ENCODE data around the gene SLC38A4.
A peak's percentile ranks its signal among the peaks of the same experiment; 100 is the strongest.

The SLC38A4 gene

DNA sequence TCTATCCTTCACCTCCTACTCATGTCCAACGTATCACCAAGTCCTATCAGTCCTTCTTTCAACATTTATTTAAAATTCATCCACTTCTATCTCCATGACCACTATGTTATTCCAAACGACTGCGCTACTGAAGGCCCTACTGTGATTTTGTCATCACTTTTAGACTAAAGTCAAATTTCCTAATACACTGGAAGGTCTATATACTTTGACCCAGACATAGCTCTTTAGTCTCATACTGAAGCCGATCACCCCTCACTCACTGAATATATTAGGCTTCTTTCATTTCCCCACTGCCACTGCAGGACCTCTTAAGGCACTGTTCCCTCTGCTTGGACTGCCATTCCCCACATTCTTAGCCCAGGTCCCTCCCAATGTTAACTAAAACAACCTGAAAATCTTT, 25.6 kb downstream of the SLC38A4 start:
- FAIRE-seq (no peak), DNase-seq (ENCODE audit: insufficient read length, low spot score) (no peak)
- TF ChIP-seq SPI1 (IDR thresholded peaks at IDR 0.05; ENCODE audit: low read depth, low read length) (no peak), POU2F2 (IDR thresholded peaks at IDR 0.05; ENCODE audit: low read depth, low read length) (no peak), POLR2A (IDR thresholded peaks at IDR 0.05; ENCODE audit: low read depth, low read length) (no peak), PAX5 (IDR thresholded peaks at IDR 0.05; ENCODE audit: insufficient read depth, low read length, severe bottlenecking) (no peak), POLR2AphosphoS5 (IDR thresholded peaks at IDR 0.05; ENCODE audit: low read depth, low read length) (no peak)

DNA sequence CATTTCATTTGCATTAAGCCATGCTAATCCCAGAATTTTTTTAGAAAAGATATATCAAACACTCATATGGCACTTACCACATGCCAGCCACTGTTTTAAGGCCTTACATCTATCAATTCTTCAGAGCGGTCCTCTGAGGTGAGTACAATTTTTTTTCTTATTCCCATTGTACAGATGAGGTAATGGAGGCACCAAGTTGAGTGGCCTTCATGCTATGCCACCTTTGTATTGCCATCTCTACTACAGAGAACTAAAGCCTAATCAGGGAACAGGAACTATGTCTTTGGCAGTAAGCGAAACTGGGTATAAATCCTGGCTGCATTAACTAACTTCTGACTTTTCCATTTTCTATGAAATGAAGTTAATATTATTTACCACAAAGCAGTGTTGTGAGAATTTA, 27.1 kb downstream of the SLC38A4 start:
- FAIRE-seq (no peak), DNase-seq (ENCODE audit: insufficient read length, low spot score) (no peak)
- TF ChIP-seq TAF1 (IDR thresholded peaks at IDR 0.05; ENCODE audit: low read depth, low read length), result no peak
- TF ChIP-seq POLR2AphosphoS5 (IDR thresholded peaks at IDR 0.05; ENCODE audit: low read depth, low read length), result no peak
- no peak for TF ChIP-seq POU2F2 (IDR thresholded peaks at IDR 0.05; ENCODE audit: low read depth, low read length)
- TF ChIP-seq SPI1 (IDR thresholded peaks at IDR 0.05; ENCODE audit: low read depth, low read length), result no peak
- TF ChIP-seq PAX5 (IDR thresholded peaks at IDR 0.05; ENCODE audit: insufficient read depth, low read length, severe bottlenecking), result no peak
- TF ChIP-seq POLR2A (IDR thresholded peaks at IDR 0.05; ENCODE audit: low read depth, low read length), result no peak

DNA sequence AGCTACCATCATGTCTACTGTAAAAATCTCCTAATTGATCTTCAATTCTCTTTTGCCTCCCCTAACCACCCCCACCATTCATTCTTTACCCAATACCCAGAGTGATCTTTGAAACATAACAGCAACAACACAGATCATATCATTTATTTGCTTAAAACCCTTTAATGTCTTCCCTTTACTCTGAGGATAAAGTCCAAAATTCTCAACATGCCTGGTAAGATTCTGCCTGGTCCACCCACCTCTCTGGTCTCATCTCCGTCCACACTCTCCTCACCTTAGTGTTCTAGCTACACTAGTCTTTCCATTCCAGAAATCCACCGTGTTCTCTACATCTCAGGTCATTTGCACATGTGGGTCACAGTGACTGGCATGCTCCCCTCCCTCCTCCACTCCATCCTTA, 27.7 kb downstream of the SLC38A4 start:
- no peak for FAIRE-seq
- no peak for DNase-seq (ENCODE audit: insufficient read length, low spot score)
- TF ChIP-seq POU2F2 (IDR thresholded peaks at IDR 0.05; ENCODE audit: low read depth, low read length) (no peak), POLR2A (IDR thresholded peaks at IDR 0.05; ENCODE audit: low read depth, low read length) (no peak), SPI1 (IDR thresholded peaks at IDR 0.05; ENCODE audit: low read depth, low read length) (no peak), TAF1 (IDR thresholded peaks at IDR 0.05; ENCODE audit: low read depth, low read length) (no peak), PAX5 (IDR thresholded peaks at IDR 0.05; ENCODE audit: insufficient read depth, low read length, severe bottlenecking) (no peak), POLR2AphosphoS5 (IDR thresholded peaks at IDR 0.05; ENCODE audit: low read depth, low read length) (no peak)

DNA sequence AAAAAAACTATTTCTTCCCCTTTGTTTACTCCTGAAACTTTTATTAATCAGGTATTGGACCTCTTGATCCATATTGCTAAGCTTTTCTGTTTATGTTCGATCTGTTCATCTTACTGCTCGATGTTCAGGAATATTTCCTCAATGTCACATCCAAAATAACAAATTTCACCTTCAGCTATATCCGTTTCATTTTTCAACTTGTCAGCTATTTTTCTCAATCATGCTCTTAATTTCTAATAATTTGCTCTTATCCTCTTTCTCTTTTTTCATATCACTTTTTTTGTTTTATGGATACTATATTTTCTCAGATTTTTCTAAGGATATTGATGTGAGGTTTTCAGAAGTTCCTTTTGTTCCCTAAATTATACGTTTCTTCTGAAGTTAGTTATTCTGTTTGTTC, 29.8 kb downstream of the SLC38A4 start:
- TF ChIP-seq PAX5 (IDR thresholded peaks at IDR 0.05; ENCODE audit: insufficient read depth, low read length, severe bottlenecking), result no peak
- no peak for TF ChIP-seq POU2F2 (IDR thresholded peaks at IDR 0.05; ENCODE audit: low read depth, low read length)
- no peak for TF ChIP-seq POLR2A (IDR thresholded peaks at IDR 0.05; ENCODE audit: low read depth, low read length)
- TF ChIP-seq TAF1 (IDR thresholded peaks at IDR 0.05; ENCODE audit: low read depth, low read length), result no peak
- no peak for TF ChIP-seq POLR2AphosphoS5 (IDR thresholded peaks at IDR 0.05; ENCODE audit: low read depth, low read length)
- TF ChIP-seq SPI1 (IDR thresholded peaks at IDR 0.05; ENCODE audit: low read depth, low read length), result no peak
- FAIRE-seq, result no peak

DNA sequence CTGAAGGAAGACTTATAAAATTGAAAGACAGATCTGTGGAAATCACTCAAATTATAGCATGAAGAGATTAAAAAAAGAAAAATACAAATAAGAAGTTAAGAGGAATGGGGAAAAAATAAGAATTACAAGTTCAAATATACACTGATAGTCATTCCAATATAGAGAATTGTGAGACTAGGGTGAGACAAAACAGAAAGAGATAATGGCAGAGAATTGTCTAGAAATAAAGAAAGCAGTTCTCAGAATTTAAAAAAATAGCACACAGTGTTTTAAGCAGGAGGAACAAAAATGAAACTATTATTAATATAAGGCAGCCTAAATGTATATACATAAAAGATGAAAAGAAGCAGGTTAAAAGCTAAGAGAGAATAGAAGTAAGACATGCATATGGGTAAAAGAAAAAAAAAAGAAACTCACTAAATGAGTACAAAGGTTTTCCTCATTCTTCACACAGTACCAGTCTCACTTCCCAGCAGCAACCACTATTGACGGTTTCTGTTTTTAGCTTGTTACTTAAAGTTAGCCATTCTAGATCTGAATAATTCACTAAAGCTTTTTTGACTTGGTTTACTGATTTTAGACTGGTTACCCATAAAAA, 31.1 kb downstream of the SLC38A4 start:
- DNase-seq (ENCODE audit: insufficient read length, low spot score) (no peak), FAIRE-seq (no peak)
- TF ChIP-seq POLR2AphosphoS5 (IDR thresholded peaks at IDR 0.05; ENCODE audit: low read depth, low read length) (no peak), SPI1 (IDR thresholded peaks at IDR 0.05; ENCODE audit: low read depth, low read length) (peak; percentile 69), POU2F2 (IDR thresholded peaks at IDR 0.05; ENCODE audit: low read depth, low read length) (no peak), PAX5 (IDR thresholded peaks at IDR 0.05; ENCODE audit: insufficient read depth, low read length, severe bottlenecking) (no peak)

More for the DNA sequence above, 29.8 kb downstream of the SLC38A4 start:
- DNase-seq (ENCODE audit: insufficient read length, low spot score), result no peak

DNA sequence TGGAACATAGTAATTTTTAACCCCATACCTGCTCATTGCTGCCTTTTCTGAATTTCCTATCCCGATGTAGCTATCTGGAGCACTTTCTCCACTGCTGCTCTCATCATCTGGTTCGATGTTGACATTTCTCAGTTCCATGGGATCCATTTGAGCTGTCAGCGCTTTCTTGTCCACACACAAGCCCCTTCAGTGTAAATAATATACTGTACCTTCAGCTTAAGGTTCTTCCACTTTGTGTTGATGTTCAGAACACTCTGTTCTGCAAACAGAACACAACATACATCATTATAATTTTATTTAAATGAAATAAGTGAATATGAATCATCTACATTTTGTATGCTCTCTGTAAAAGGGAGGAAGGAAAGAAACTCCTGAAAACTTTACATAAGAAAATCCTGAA, 32.9 kb downstream of the SLC38A4 start:
- no peak for DNase-seq (ENCODE audit: insufficient read length, low spot score)
- FAIRE-seq, result no peak
- TF ChIP-seq POLR2A (IDR thresholded peaks at IDR 0.05; ENCODE audit: low read depth, low read length), result no peak
- no peak for TF ChIP-seq TAF1 (IDR thresholded peaks at IDR 0.05; ENCODE audit: low read depth, low read length)
- TF ChIP-seq SPI1 (IDR thresholded peaks at IDR 0.05; ENCODE audit: low read depth, low read length), result no peak
- no peak for TF ChIP-seq POU2F2 (IDR thresholded peaks at IDR 0.05; ENCODE audit: low read depth, low read length)
- TF ChIP-seq PAX5 (IDR thresholded peaks at IDR 0.05; ENCODE audit: insufficient read depth, low read length, severe bottlenecking), result no peak
- TF ChIP-seq POLR2AphosphoS5 (IDR thresholded peaks at IDR 0.05; ENCODE audit: low read depth, low read length), result no peak

DNA sequence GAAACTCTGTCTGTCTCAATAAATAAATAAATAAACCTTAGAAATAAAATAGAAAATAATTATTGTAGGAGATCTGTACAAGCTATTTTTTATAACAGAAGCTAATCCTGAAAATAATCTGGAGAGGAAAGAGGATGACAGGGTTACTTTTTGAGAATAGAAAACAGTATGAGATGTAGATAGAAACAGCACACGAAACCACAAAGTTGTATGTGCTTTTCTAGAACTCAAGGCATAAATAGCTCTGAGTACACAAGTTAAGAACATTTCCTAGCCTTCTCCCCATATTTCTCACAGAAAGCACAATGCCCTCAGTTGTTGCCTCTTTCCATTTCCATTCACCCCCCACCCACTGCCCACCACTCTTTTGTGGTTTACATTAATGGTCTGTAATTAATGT, 35.7 kb downstream of the SLC38A4 start:
- FAIRE-seq, result no peak
- no peak for TF ChIP-seq SPI1 (IDR thresholded peaks at IDR 0.05; ENCODE audit: low read depth, low read length)
- no peak for TF ChIP-seq PAX5 (IDR thresholded peaks at IDR 0.05; ENCODE audit: insufficient read depth, low read length, severe bottlenecking)
- no peak for TF ChIP-seq POU2F2 (IDR thresholded peaks at IDR 0.05; ENCODE audit: low read depth, low read length)
- TF ChIP-seq TAF1 (IDR thresholded peaks at IDR 0.05; ENCODE audit: low read depth, low read length), result no peak
- no peak for TF ChIP-seq POLR2AphosphoS5 (IDR thresholded peaks at IDR 0.05; ENCODE audit: low read depth, low read length)
- DNase-seq (ENCODE audit: insufficient read length, low spot score), result no peak

DNA sequence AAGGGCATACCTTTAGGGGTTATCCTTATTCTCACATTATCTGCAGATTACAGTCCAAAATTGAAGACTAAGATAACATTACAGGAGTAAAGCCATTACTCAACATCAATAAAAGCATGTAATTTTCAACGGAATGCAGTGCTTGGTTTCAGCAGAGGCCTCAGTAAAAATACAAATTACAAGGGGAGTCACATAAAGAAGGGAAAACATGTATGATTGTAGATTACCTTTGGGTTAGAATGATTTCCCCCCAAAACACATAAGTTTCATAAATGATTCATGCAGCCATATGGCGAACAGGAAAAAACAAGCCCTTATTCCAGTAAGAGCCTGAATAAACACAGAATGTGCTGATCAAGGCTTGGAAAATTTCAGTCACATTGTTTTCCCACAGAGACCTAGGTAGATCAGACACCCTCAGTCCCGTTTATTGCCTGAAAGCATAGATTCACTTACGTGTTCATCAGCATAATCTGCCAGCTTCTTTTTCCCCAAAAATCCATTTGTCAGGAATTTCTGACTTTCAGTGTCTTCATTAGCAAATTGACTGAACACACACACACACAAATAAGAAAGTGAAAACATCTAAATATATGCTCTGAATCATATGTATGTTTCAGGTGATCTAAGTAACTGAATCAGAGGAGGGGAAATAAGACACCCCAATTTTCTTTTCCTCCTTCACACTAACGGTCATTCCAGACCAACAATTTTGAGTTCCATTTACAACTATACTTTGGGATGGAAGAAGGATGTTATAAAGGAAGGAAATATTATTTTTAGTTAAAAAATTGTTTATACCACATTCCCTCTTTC, 37.5 kb downstream of the SLC38A4 start:
- FAIRE-seq (no peak), DNase-seq (ENCODE audit: insufficient read length, low spot score) (no peak)

DNA sequence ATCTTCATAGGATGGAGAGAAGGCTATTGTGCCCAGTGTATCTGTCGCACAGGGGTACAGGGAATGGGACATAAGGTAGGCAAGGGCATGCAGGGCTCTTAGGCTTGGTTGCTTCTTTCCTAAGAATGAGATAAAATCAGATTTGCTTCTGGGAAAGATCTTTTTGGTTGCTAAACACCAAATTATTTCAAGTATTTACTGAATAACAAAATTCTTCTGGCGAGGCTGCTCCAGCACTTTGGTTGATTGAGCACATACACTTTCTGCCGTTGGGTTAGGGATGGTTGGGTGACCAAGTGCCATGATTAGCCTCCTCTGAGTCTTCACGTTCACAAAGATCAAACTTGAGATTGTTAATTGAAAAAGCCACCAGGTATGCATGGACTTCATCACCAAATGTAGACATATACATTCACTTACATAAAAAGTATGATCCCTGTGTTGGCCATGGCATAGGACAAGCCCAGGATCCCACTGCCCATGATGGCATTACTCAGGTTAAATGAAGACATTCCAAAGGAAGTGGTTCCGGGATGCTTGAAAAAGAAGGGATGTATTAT, 38.2 kb downstream of the SLC38A4 start:
- FAIRE-seq, result no peak
- TF ChIP-seq POLR2A (IDR thresholded peaks at IDR 0.05; ENCODE audit: low read depth, low read length) (no peak), SPI1 (IDR thresholded peaks at IDR 0.05; ENCODE audit: low read depth, low read length) (no peak), TAF1 (IDR thresholded peaks at IDR 0.05; ENCODE audit: low read depth, low read length) (no peak), POU2F2 (IDR thresholded peaks at IDR 0.05; ENCODE audit: low read depth, low read length) (no peak), PAX5 (IDR thresholded peaks at IDR 0.05; ENCODE audit: insufficient read depth, low read length, severe bottlenecking) (no peak), POLR2AphosphoS5 (IDR thresholded peaks at IDR 0.05; ENCODE audit: low read depth, low read length) (no peak)
- DNase-seq (ENCODE audit: insufficient read length, low spot score), result no peak

More for the DNA sequence above, 37.5 kb downstream of the SLC38A4 start:
- no peak for TF ChIP-seq TAF1 (IDR thresholded peaks at IDR 0.05; ENCODE audit: low read depth, low read length)
- no peak for TF ChIP-seq POLR2AphosphoS5 (IDR thresholded peaks at IDR 0.05; ENCODE audit: low read depth, low read length)
- no peak for TF ChIP-seq SPI1 (IDR thresholded peaks at IDR 0.05; ENCODE audit: low read depth, low read length)
- TF ChIP-seq POU2F2 (IDR thresholded peaks at IDR 0.05; ENCODE audit: low read depth, low read length), result no peak
- no peak for TF ChIP-seq PAX5 (IDR thresholded peaks at IDR 0.05; ENCODE audit: insufficient read depth, low read length, severe bottlenecking)
- no peak for TF ChIP-seq POLR2A (IDR thresholded peaks at IDR 0.05; ENCODE audit: low read depth, low read length)
